SK-N-DZ (cell line): Measurements from ENCODE around the gene TSPO.

Source experiments
- DNase-seq: peaks from one replicate; pipeline ENCODE4 v3.0.0-alpha.2; 2015; ENCODE audit warnings: low spot score

TSPO gene

GRCh38 chr22:43200031-43200430, 48.7 kb downstream of the TSPO start:
- no peak for DNase-seq

- no peak for DNase-seq
These were observed 49.2 kb downstream of the TSPO start for GRCh38 chr22:43200555-43200954.

GRCh38 chr22:43201486-43202219, 50.3 kb downstream of the TSPO start:
- no peak for DNase-seq

GRCh38 chr22:43202326-43202725, 51.0 kb downstream of the TSPO start:
- DNase-seq = no peak

GRCh38 chr22:43202756-43203410, 51.5 kb downstream of the TSPO start:
- DNase-seq = no peak

GRCh38 chr22:43203471-43203981, 52.2 kb downstream of the TSPO start:
- DNase-seq = no peak

- DNase-seq = no peak
These were observed 53.9 kb downstream of the TSPO start for GRCh38 chr22:43205261-43205691.

- DNase-seq = no peak
These were observed 54.6 kb downstream of the TSPO start for GRCh38 chr22:43205748-43206508.

- DNase-seq = no peak
These were observed 55.3 kb downstream of the TSPO start for GRCh38 chr22:43206509-43207161.

GRCh38 chr22:43207386-43207785, 56.0 kb downstream of the TSPO start:
- no peak for DNase-seq

- no peak for DNase-seq
These were observed 56.7 kb downstream of the TSPO start for GRCh38 chr22:43207849-43208702.

- no peak for DNase-seq
These were observed 57.6 kb downstream of the TSPO start for GRCh38 chr22:43208703-43209522.

- no peak for DNase-seq
These were observed 58.1 kb downstream of the TSPO start for GRCh38 chr22:43209523-43209890.

- DNase-seq = no peak
These were observed 58.6 kb downstream of the TSPO start for GRCh38 chr22:43209971-43210370.

GRCh38 chr22:43210631-43211515, 59.5 kb downstream of the TSPO start:
- no peak for DNase-seq

GRCh38 chr22:43211941-43212433, 60.6 kb downstream of the TSPO start:
- no peak for DNase-seq

- DNase-seq = no peak
These were observed 61.1 kb downstream of the TSPO start for GRCh38 chr22:43212434-43212952.
